Vagina (tissue), 2 donors: Measurements from ENCODE around the gene NAP1L5. TPM values are rescaled to one million over a fixed set of nuclear protein-coding genes. Genes with fewer than 3 reads are reported as not detected.

Experiments
- DNase-seq, 2 donors: peaks; one replicate each; pipeline ENCODE4 v3.0.0-alpha.2; 2017; ENCODE audit errors: extremely low spot score in 2 of 2
- H3K27ac ChIP-seq: fragments of 200-600 bp; sonication (generic); one replicate; pipeline ENCODE4 v1.5.1; 2019
- H3K27me3 ChIP-seq: fragments of 200-600 bp; sonication (generic); one replicate; pipeline ENCODE4 v1.5.1; 2019
- H3K36me3 ChIP-seq, 2 donors: fragments of 200-600 bp; sonication (generic); one replicate each; pipeline ENCODE4 v1.5.1; 2017 to 2019
- H3K4me1 ChIP-seq: fragments of 200-600 bp; sonication (generic); one replicate; pipeline ENCODE4 v1.5.1; 2019
- H3K4me3 ChIP-seq, 2 donors: fragments of 200-600 bp; sonication (generic); 1 replicate in 1 of 2; 2 replicates in 1 of 2; pipeline ENCODE4 v1.5.1; 2016 to 2019
- H3K9me3 ChIP-seq: fragments of 200-600 bp; sonication (generic); one replicate; pipeline ENCODE4 v1.5.1; 2019
- POLR2A ChIP-seq, 2 donors: fragments of 450-650 bp; IDR thresholded peaks; one replicate each; pipeline ENCODE4 v1.6.1; 2017; ENCODE audit warnings: antibody characterized with exemption in 2 of 2, mild to moderate bottlenecking in 2 of 2, moderate library complexity in 2 of 2
- POLR2AphosphoS5 ChIP-seq, 2 donors: sonication (generic); formaldehyde crosslinking; IDR thresholded peaks; one replicate each; pipeline ENCODE4 v1.9.0; 2017; ENCODE audit warnings: antibody characterized with exemption in 2 of 2, mild to moderate bottlenecking in 2 of 2, low read depth in 1 of 2; ENCODE audit not compliant: insufficient read depth in 1 of 2
- intact Hi-C: fragments of 100-400 bp; cut with DNase I; formaldehyde crosslinking; loops from one replicate; pipeline ENCODE4 v1.15.1; 2023
- total RNA-seq: library from RNA; depleted of rRNA; stranded (reverse); fragments of >200 nt; gene quantifications from one replicate; pipeline ENCODE4 v1.2.3, GENCODE V29; 2016
- TF ChIP-seq, protein P1 (sequence below), 3 experiments: fragments of 450-650 bp in 2 of 3; fragments of 200-600 bp in 1 of 3; sonication (generic) in 1 of 3; IDR thresholded peaks; one replicate each; pipeline ENCODE4 v1.5.1; 2017 to 2019; ENCODE audit warnings: antibody characterized with exemption in 3 of 3, mild to moderate bottlenecking in 2 of 3, moderate library complexity in 2 of 3

The NAP1L5 gene
- total RNA-seq, 1 donor from 2014 or later = 9.1 TPM

GRCh38 chr4:88737307-88737941, 39.8 kb upstream of the NAP1L5 start:
- TF ChIP-seq POLR2AphosphoS5 (IDR thresholded peaks at IDR 0.05; ENCODE audit: insufficient read depth in 1 of 2, low read depth in 1 of 2) = no peak
- H3K4me1 ChIP-seq = peaks cover 22% of the 10 kb centered on the region
- H3K36me3 ChIP-seq = peaks cover 0 to 6% of the 10 kb centered on the region in 2 donors
- H3K9me3 ChIP-seq = no peaks in the 10 kb centered on the region
- H3K27me3 ChIP-seq = no peaks in the 10 kb centered on the region
- no peak overlapping the region for H3K4me3 ChIP-seq
- DNase-seq = no peak
- H3K27ac ChIP-seq = peak overlapping the region; percentile 22
- intact Hi-C loops = no loop called here

DNA sequence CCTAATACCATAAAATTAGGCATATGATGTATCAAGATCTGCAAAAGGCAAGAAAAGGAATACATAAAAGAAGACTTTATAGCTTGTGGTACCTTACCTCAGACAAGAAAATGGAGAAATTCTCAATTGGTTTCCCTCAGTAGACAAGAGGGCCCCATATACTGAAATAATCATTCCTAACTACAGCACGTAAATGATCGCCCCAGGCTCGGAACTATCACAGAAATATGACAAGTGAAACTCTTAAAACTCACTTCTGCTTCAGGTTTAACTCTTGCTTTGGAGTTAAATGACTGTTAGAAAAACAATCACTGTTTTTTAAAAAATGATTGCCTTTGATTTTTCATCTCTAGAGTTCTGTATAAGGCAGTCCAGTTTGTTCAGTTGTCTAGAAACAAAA, 38.6 kb upstream of the NAP1L5 start:
- Histone ChIP-seq H3K36me3 (peaks cover 0 to 8% of the 10 kb centered on the region in 2 donors), H3K4me1 (peaks cover 22% of the 10 kb centered on the region), H3K27me3 (no peaks in the 10 kb centered on the region), H3K4me3 (no peak overlapping the region), H3K27ac (no peak overlapping the region), H3K9me3 (no peaks in the 10 kb centered on the region)
- intact Hi-C loops = no loop called here
- TF ChIP-seq POLR2A (IDR thresholded peaks at IDR 0.05) (no peak), POLR2AphosphoS5 (IDR thresholded peaks at IDR 0.05; ENCODE audit: insufficient read depth in 1 of 2, low read depth in 1 of 2) (no peak)
- TF ChIP-seq, protein P1, sequence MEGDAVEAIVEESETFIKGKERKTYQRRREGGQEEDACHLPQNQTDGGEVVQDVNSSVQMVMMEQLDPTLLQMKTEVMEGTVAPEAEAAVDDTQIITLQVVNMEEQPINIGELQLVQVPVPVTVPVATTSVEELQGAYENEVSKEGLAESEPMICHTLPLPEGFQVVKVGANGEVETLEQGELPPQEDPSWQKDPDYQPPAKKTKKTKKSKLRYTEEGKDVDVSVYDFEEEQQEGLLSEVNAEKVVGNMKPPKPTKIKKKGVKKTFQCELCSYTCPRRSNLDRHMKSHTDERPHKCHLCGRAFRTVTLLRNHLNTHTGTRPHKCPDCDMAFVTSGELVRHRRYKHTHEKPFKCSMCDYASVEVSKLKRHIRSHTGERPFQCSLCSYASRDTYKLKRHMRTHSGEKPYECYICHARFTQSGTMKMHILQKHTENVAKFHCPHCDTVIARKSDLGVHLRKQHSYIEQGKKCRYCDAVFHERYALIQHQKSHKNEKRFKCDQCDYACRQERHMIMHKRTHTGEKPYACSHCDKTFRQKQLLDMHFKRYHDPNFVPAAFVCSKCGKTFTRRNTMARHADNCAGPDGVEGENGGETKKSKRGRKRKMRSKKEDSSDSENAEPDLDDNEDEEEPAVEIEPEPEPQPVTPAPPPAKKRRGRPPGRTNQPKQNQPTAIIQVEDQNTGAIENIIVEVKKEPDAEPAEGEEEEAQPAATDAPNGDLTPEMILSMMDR (IDR thresholded peaks at IDR 0.05) = no peak
- no peak for DNase-seq

- no peak for DNase-seq
- Histone ChIP-seq H3K9me3 (no peaks in the 10 kb centered on the region), H3K27ac (no peak overlapping the region), H3K36me3 (peaks cover 0 to 15% of the 10 kb centered on the region in 2 donors), H3K27me3 (no peaks in the 10 kb centered on the region), H3K4me3 (no peak overlapping the region), H3K4me1 (peaks cover 22% of the 10 kb centered on the region)
- no peak for TF ChIP-seq POLR2AphosphoS5 (IDR thresholded peaks at IDR 0.05; ENCODE audit: insufficient read depth in 1 of 2, low read depth in 1 of 2)
- TF ChIP-seq, protein P1 (IDR thresholded peaks at IDR 0.05) = no peak
- TF ChIP-seq POLR2A (IDR thresholded peaks at IDR 0.05) = no peak
- intact Hi-C loops = no loop called here
Measured at GRCh38 chr4:88735564-88735963, 37.9 kb upstream of the NAP1L5 start.

DNA sequence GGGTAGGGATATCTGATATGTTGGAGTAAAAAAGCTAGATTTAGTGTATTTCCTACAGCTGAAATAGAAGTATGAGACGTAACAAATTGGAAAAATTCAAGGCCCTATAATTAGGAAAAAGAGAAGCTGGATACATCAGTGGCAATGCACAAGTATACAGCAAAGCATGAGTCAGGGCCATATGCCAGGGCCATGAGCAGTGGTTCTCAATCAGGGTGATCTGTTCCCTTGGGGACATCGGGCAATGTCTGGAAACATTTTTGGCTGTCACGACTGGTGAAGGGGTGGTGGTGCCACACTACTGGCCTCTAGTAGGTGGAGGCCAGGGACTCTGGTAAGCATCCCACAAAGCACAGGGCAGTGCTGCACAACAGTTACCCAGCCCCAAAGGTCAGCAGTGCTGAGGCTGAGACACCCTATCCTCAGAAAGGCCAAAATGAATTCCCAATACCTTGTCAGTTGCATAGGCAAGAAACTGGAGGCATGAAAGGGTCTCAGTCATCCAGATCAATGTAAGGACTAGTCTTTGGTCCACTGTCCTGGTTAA, 36.8 kb upstream of the NAP1L5 start:
- intact Hi-C loops = no loop called here
- H3K4me1 ChIP-seq = peaks cover 22% of the 10 kb centered on the region

DNA sequence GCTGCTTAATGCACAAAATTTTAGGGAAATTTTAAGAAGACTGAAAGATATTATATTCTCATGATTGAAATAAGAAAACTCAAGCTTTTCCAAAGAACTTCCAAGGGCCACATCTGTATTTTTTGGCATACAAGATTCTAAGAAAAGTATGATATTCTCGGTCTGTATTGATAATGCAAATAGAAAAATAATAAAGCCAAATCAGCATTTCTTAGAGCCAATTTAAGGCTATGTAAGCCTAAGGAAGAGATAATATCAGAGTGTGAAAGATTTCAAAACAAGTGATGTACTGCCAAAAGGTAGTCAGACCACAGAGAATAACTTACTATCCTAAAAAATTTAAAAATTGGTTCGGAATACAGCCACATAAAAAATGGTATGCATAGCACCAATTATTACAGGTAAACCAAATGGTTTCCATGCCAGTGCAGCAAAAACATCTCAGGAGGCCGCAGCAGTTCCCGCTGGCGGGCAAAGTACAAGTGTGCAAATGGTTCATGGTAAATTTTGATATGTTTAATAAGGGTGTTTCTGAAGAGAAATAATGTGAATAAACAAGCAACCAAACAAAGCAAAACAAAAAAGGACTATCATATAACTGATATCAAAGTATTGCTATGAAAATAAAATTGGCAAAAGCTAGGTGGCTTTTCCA, 35.2 kb upstream of the NAP1L5 start:
- H3K27me3 ChIP-seq = no peaks in the 10 kb centered on the region
- TF ChIP-seq POLR2AphosphoS5 (IDR thresholded peaks at IDR 0.05; ENCODE audit: insufficient read depth in 1 of 2, low read depth in 1 of 2) (no peak), POLR2A (IDR thresholded peaks at IDR 0.05) (no peak)
- TF ChIP-seq, protein P1 (IDR thresholded peaks at IDR 0.05) = no peak
- H3K9me3 ChIP-seq = no peaks in the 10 kb centered on the region
- peaks cover 0 to 25% of the 10 kb centered on the region in 2 donors for H3K36me3 ChIP-seq
- no peak for DNase-seq
- H3K4me3 ChIP-seq = no peak overlapping the region
- H3K27ac ChIP-seq = no peak overlapping the region
- peaks cover 11% of the 10 kb centered on the region for H3K4me1 ChIP-seq
- intact Hi-C loops = no loop called here

More for the DNA sequence above, 36.8 kb upstream of the NAP1L5 start:
- Histone ChIP-seq H3K27me3 (no peaks in the 10 kb centered on the region), H3K9me3 (no peaks in the 10 kb centered on the region), H3K27ac (no peak overlapping the region), H3K4me3 (no peak overlapping the region), H3K36me3 (peaks cover 0 to 24% of the 10 kb centered on the region in 2 donors)
- DNase-seq = no peak
- TF ChIP-seq POLR2A (IDR thresholded peaks at IDR 0.05) (no peak), POLR2AphosphoS5 (IDR thresholded peaks at IDR 0.05; ENCODE audit: insufficient read depth in 1 of 2, low read depth in 1 of 2) (no peak)
- TF ChIP-seq, protein P1 (IDR thresholded peaks at IDR 0.05) = no peak
